Endometrium (tissue), 2 donors: Measurements from ENCODE around the gene MAPKAP1.

ENCODE experiments used
- FAIRE-seq: peaks from 2 replicates; lab custom pipeline; 2012; peaks lifted over from hg19 to GRCh38; lab: Jason Lieb, UNC
- donor health status: control.
- donor health status: control.

Gene MAPKAP1

DNA sequence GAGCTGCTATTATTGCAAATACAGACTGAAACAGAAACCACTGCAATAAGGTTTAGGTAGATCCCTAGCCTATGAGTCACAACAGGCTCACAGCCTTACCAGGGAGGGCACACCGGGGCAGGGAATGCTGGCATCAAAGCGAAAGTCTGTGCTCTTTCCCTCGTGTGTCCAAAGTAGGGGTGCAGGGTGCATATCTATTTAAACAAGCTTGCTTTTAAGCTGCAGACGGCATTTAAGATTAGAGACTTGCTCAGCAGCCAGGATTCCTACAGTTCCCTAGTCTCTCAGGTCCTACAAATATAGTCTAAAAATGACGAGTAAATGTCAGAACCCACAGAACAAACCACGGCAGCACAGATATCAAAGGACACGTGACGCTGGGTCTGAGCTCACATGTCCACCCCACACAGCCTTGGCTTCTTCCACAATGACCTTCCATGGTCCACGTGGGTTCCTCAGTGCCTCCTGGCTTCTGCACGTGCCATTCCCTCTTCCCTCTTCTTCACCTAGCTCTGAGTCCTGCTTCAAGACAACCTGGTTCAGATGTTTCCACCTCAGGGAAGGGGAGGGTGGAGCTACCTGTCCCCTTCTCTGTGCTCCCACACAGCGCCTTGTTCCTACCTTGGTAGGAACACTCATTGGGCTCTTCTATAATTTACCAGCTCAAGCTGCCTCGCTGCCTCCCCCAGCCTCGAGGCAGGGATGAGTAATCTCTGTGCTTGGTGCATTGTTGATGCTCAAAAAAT, 193.2 kb downstream of the MAPKAP1 start:
- no peak for FAIRE-seq

- no peak for FAIRE-seq
These were observed 193.7 kb downstream of the MAPKAP1 start for GRCh38 chr9:125513303-125513667.

- no peak for FAIRE-seq
These were observed 195.0 kb downstream of the MAPKAP1 start for GRCh38 chr9:125511789-125512660.

DNA sequence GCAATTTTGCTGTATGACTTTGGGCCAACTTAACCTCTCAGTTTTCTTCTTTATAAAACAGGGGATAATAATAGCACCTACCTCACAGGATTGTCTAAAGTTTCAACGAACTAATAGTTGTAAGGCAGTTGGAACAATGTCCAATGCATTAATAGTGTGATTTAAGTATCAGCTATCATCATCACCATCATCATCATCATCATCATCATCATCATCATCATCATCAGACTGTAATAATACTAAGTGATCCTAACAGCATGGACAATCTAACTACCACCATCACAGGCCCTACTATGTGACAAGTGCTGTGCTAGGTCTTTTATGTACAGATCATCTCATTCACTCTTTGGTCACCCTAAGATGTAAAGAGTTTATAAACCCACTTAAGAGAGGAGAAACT, 196.0 kb downstream of the MAPKAP1 start:
- FAIRE-seq = no peak

GRCh38 chr9:125509476-125509875, 197.5 kb downstream of the MAPKAP1 start:
- no peak for FAIRE-seq

- FAIRE-seq = no peak
These were observed 198.8 kb downstream of the MAPKAP1 start for GRCh38 chr9:125508249-125508648.

GRCh38 chr9:125507226-125507625, 199.8 kb downstream of the MAPKAP1 start:
- no peak for FAIRE-seq

DNA sequence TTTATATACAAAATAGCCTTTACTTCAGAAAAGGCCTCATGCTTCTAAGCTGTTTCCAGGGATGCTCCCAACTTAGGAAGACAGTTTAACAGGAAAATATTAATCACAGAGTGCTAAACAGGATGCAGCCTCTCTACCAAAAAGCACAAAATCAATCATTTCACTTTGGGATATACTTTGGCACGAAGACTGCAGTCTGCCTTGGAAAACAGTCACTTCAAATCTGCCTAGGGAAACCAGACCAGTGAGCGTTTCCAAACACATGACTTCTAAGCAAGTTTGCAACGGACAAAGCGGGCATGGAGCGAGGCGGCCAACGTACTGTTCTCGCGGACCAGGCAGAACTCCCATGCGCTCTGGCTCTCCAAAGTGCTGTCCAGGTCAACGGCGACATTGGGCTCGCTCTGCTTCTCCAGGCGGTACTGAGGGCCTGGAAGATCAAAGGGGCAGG, 201.0 kb downstream of the MAPKAP1 start:
- FAIRE-seq = no peak

DNA sequence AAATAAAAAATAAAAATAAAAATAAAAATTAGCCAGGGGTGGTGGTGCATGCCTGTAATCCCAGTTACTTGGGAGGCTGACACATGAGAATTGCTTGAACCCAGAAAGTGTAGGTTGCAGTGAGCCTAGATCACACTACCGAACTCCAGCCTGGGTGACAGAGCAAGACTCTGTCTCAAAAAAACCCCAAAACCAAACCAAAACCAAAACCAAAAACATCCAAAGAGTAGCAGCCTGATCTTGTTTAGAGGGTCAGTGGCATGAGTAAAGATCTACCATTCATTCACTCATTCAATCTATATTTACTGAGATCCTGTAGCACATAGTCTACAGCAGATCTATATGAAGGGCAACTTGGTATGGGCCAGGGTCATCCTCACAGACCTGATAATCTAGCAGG, 202.4 kb downstream of the MAPKAP1 start:
- no peak for FAIRE-seq

DNA sequence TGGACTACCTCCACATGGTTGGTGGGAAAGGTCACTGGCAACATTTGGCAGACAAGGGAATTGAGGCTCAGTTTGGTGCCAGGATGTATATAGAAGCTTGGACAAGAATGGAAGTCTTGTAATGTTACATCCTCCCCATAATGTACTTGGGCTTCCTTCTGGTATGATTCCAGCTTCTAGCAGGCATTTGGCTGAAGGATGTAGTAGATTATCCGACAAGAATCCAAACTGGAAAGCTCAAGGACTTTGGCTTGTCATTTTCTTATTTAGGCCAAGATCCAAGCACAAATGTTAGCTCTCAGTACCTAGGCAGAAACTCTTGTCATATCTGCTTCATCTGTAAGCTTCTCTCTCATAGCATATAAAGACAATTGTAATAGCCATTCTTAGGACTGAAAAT, 209.1 kb downstream of the MAPKAP1 start:
- FAIRE-seq = no peak

GRCh38 chr9:125497478-125497877, 209.5 kb downstream of the MAPKAP1 start:
- no peak for FAIRE-seq

DNA sequence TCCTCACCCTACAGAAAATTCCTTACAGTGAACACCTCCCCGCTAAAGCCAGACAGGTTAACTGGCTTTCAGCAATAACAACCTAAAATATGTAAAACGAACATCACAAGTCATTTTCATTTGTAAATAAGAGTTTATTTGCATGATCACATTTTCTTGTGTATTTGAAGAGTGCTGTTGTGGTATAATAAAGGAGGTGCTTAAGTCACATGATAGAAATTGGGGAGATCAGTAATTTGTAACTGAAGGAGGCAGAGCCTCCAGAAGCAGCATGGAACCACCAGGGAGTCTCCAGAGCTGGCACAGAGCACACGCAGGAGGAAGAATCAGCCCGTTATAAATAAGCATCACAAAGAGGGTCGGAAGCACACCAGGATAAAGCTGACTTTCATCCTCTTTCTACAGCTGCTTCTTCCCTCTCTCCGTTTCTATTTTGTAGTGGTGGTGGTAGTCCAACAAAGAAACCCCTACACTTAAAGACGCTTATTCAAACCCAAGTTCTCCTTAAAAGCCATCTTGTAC, 210.6 kb downstream of the MAPKAP1 start:
- no peak for FAIRE-seq

DNA sequence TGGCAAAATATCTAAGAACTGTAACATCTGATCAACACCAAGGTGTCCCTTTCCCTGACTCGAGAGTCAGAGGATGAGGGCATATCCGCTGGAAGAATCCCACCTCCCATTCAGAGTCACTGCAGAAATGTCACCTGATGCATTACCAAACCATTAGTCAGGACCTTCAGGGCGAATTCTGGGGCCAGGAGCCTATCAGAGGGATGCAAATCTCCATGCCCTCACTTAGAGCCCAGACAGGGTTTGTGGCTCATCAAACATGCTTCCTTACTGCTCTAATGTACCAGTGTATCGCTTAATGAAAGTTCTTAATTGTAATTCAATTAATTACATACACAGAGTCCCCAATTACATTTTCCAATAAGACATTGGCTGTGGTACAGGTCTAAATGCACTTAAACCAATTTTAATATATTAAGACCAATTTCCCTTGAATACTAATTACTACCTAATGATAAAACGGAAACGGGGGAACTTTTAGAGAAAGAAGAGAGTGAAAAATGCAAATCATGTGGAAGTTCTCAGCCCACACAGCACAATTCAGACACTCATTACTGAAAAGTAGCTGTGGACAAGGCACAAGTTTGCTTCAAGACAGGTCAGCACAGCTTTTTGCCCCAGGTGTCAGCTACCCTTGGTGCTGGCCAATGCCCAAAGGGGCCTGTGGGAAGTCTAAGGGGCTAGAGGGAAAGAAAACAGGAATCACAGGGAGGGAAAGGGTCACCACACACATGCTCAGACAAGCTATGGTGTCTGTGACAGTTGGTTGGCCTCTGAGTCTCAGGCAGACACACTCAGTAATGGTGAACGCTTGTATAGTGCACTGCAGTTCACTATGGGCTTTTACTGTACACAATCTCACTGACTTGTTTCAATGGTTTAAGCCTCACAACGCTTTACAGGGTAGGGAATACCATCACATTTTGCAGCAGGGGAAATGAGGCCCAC, 211.6 kb downstream of the MAPKAP1 start:
- FAIRE-seq = no peak

DNA sequence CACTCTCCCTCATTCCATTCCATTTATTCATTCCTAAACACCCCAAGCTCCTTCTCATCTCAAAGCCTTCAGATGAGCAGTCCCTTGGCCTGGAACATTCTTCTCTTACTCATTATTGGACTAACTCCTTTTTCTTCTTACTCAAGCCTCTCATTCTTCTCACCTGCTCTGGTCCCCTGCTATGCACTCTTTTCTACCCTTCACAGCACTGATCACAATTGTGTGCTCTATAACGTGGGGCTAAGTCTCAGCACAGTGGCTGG, 212.4 kb downstream of the MAPKAP1 start:
- no peak for FAIRE-seq

DNA sequence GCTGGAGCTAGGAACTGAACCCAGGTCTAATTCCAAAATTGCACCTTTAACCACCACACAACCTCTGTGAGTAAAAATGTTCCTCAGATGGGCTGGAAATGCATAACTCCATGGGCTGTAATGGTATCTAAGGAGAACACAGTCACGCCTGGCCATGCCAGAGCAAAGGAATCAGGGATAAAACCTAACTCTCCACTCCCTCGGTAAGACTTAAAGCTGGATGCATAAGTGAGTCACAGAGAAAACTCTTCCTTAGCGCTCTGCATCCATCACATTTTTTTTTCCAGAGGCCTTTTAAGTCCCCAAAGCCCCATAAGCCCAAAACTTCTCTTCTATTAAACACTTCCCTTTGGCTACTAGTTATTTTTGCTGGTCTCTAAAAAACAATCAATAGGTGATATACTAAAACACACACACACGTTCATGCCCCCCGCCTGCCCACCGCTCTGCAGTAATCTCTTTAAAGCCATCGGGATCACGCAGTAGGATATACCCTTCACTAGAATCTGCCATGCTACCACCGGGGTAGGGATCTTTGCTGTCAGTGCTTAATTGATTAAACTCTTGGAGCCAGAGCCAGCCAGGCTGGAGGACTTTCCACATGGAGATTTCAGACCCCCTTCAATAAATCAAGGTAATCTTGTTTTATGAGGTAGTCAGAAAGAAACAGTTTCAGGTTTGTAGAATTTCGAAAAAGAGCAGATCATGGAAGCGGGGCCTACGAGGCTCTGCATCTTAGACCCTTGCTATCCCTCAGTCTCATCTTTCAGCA, 212.9 kb downstream of the MAPKAP1 start:
- no peak for FAIRE-seq

- FAIRE-seq = no peak
These were observed 213.6 kb downstream of the MAPKAP1 start for GRCh38 chr9:125493384-125493783.

- FAIRE-seq = no peak
These were observed 214.3 kb downstream of the MAPKAP1 start for GRCh38 chr9:125492719-125493118.

- FAIRE-seq = no peak
These were observed 219.2 kb downstream of the MAPKAP1 start for GRCh38 chr9:125487842-125488241.

DNA sequence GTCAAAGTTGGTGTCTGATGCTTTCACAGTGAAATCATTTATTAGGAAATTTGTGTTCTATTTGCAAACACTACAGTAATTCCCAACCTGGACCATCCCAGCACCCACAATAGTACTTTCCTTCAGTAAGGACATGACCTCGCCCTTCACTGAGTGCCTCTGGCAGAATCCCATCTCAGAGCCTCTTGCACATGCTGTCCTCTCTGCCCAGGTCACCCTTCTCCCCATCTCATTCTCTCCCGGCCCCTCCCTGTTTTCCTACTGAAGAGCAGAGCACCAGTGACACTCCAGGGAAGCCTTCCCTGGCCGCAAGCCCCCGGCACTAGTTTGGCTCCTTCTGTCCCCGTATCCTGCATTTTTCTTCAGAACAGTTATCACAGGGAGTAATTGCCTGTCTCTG, 220.4 kb downstream of the MAPKAP1 start:
- FAIRE-seq = no peak

GRCh38 chr9:125486152-125486508, 220.9 kb downstream of the MAPKAP1 start:
- FAIRE-seq = no peak

DNA sequence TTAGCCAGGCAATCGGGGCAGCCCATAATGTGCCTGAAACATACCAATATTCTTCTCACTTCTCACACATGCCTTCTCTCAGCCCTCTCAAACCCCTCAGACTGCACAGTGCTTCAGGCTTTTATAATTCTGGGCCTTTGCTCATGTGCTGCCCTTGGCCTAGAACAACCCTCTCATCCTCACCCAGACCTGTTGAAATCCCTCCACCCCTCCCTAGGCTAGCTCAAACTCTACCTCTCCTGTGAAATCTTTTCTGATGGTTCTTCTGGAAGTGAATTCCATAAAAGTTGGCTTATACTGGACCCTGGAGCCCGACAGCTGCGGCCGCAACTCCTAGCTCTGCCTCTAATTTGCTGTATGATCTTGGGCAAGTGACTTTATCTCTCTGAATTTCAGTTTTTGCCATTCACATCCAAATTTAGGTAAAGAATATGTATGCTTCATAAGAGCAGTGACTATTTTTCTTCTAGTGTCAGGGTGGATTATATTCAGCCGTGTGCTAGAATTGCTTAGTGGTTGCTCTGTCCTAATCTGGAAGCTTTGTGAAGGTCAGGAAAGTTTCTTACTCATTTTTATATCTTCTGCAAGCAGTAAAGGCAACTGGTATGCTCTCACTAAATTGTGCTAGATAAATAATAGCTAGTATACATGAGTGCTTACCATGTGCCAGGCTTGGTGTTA, 221.4 kb downstream of the MAPKAP1 start:
- no peak for FAIRE-seq
